PC-3 (cell line): ENCODE data around the gene CRABP1. TPM values are rescaled to one million over a fixed set of nuclear protein-coding genes. Genes with fewer than 3 reads are reported as not detected.

Experiments
- ATAC-seq: fragments of 200-7000 bp; cut with Tn5 transposase; 2 replicates; pipeline ENCODE4 v1.9.1; 2020; ENCODE audit warnings: mild to moderate bottlenecking, moderate library complexity
- BruUV-seq: library from RNA; stranded (reverse); fragments of 400-500 nt; replicated peaks from 2 replicates; lab custom pipeline; 2021; lab: Mats Ljungman, UMichigan
- CTCF ChIA-PET: fragments of 300-600 bp; sonication (Branson Sonifier 250); formaldehyde crosslinking; loops from one replicate; lab custom pipeline; 2022; ENCODE audit warnings: antibody characterized with exemption; lab: Charles Lee
- POLR2A ChIA-PET: fragments of 300-600 bp; sonication (Branson Sonifier 250); formaldehyde crosslinking; loops from one replicate; lab custom pipeline; 2022; ENCODE audit warnings: antibody characterized with exemption; ENCODE audit not compliant: unreplicated experiment; lab: Charles Lee
- DNase-seq: peaks from one replicate; pipeline ENCODE4 v3.0.0-alpha.2; 2015
- H2AFZ ChIP-seq: fragments of 300-600 bp; sonication (generic); 2 replicates; pipeline ENCODE4 v1.6.0; 2016; ENCODE audit warnings: antibody characterized with exemption, low read length
- H3F3A ChIP-seq: fragments of 300-600 bp; sonication (generic); one replicate; pipeline ENCODE4 v1.6.0; 2017; ENCODE audit warnings: antibody characterized with exemption, low read length, control low read depth, mild to moderate bottlenecking; ENCODE audit not compliant: unreplicated experiment
- H3K27ac ChIP-seq: fragments of 300-600 bp; sonication (generic); 2 replicates; pipeline ENCODE4 v1.5.1; 2016; ENCODE audit warnings: mild to moderate bottlenecking, low read length
- H3K27me3 ChIP-seq: fragments of 300-600 bp; sonication (generic); 2 replicates; pipeline ENCODE4 v1.6.1; 2016; ENCODE audit warnings: low read length, mixed read lengths
- H3K36me3 ChIP-seq: fragments of 300-600 bp; sonication (generic); 2 replicates; pipeline ENCODE4 v1.6.1; 2016; ENCODE audit warnings: low read depth, mixed run types, low read length, mixed read lengths
- H3K4me1 ChIP-seq: fragments of 300-600 bp; sonication (generic); 2 replicates; pipeline ENCODE4 v1.5.1; 2016; ENCODE audit warnings: low read length; ENCODE audit not compliant: insufficient read depth
- H3K4me2 ChIP-seq: fragments of 300-600 bp; sonication (generic); 2 replicates; pipeline ENCODE4 v1.6.0; 2016; ENCODE audit warnings: low read length
- H3K4me3 ChIP-seq: fragments of 300-600 bp; sonication (generic); 2 replicates; pipeline ENCODE4 v1.5.1; 2016; ENCODE audit warnings: mild to moderate bottlenecking, low read length, mixed read lengths
- H3K79me2 ChIP-seq: fragments of 300-600 bp; sonication (generic); 2 replicates; pipeline ENCODE4 v1.6.1; 2017; ENCODE audit warnings: low read length, mixed read lengths
- H3K9ac ChIP-seq: fragments of 300-600 bp; sonication (generic); 2 replicates; pipeline ENCODE4 v1.6.0; 2016; ENCODE audit warnings: mild to moderate bottlenecking, low read length
- H3K9me2 ChIP-seq: fragments of 300-600 bp; sonication (generic); replicated peaks from 2 replicates; pipeline ENCODE4 v1.6.1; 2016; ENCODE audit warnings: mixed run types, low read length, mixed read lengths
- H3K9me3 ChIP-seq: fragments of 300-600 bp; sonication (generic); 2 replicates; pipeline ENCODE4 v1.6.1; 2016; ENCODE audit warnings: low read length, mixed read lengths
- H4K20me1 ChIP-seq: fragments of 300-600 bp; sonication (generic); 2 replicates; pipeline ENCODE4 v1.6.1; 2016; ENCODE audit warnings: low read length, mixed read lengths
- EZH2 ChIP-seq: fragments of 300-600 bp; sonication (generic); IDR thresholded peaks from one replicate; pipeline ENCODE4 v1.6.1; 2017; ENCODE audit warnings: antibody characterized with exemption, mild to moderate bottlenecking, low read length; ENCODE audit not compliant: unreplicated experiment
- EZH2phosphoT487 ChIP-seq: fragments of 300-600 bp; sonication (generic); IDR thresholded peaks from 2 replicates; pipeline ENCODE4 v1.6.1; 2018; ENCODE audit warnings: mild to moderate bottlenecking, antibody characterized with exemption, low read length, borderline replicate concordance
- intact Hi-C: fragments of 100-400 bp; cut with micrococcal nuclease; formaldehyde crosslinking; loops from 2 replicates; pipeline ENCODE4 v1.9.0; 2023
- total RNA-seq: library from RNA; depleted of rRNA; stranded (reverse); fragments of >200 nt; gene quantifications from 2 replicates; pipeline ENCODE4 v1.2.3, GENCODE V29; 2014
- TF ChIP-seq, protein P1 (sequence below): fragments of 300-600 bp; sonication (generic); conservative IDR thresholded peaks from 2 replicates; pipeline ENCODE4 v1.5.1; 2017; ENCODE audit warnings: antibody characterized with exemption, low read depth, mild to moderate bottlenecking, low read length

CRABP1 gene
- total RNA-seq, 1 experiment from 2014 or later: not detected

GRCh38 chr15:78335985-78336384 lies 4.2 kb upstream of the CRABP1 start:
- no TSS peak for BruUV-seq
- H2AFZ ChIP-seq: no peak overlapping the region
- no peaks in the 10 kb centered on the region for H3K9me2 ChIP-seq
- no peaks in the 10 kb centered on the region for H4K20me1 ChIP-seq
- no peaks in the 10 kb centered on the region for H3K36me3 ChIP-seq
- ChIA-PET CTCF (no interaction called here), POLR2A (no interaction called here)
- H3K4me1 ChIP-seq: peaks cover 4% of the 10 kb centered on the region; the same call in 1 of the 2 replicates
- ATAC-seq: no peak
- H3K4me2 ChIP-seq: no peak overlapping the region
- H3K9me3 ChIP-seq: no peaks in the 10 kb centered on the region
- TF ChIP-seq, protein P1, sequence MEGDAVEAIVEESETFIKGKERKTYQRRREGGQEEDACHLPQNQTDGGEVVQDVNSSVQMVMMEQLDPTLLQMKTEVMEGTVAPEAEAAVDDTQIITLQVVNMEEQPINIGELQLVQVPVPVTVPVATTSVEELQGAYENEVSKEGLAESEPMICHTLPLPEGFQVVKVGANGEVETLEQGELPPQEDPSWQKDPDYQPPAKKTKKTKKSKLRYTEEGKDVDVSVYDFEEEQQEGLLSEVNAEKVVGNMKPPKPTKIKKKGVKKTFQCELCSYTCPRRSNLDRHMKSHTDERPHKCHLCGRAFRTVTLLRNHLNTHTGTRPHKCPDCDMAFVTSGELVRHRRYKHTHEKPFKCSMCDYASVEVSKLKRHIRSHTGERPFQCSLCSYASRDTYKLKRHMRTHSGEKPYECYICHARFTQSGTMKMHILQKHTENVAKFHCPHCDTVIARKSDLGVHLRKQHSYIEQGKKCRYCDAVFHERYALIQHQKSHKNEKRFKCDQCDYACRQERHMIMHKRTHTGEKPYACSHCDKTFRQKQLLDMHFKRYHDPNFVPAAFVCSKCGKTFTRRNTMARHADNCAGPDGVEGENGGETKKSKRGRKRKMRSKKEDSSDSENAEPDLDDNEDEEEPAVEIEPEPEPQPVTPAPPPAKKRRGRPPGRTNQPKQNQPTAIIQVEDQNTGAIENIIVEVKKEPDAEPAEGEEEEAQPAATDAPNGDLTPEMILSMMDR: no peak
- no peak for TF ChIP-seq EZH2phosphoT487
- TF ChIP-seq EZH2: no peak
- DNase-seq: no peak
- no peaks in the 10 kb centered on the region for H3K79me2 ChIP-seq
- no peak overlapping the region for H3K4me3 ChIP-seq
- no peak overlapping the region for H3K27ac ChIP-seq
- peaks cover 30% of the 10 kb centered on the region for H3K27me3 ChIP-seq
- no peaks in the 10 kb centered on the region for H3F3A ChIP-seq
- intact Hi-C loops: no loop called here
- no peak overlapping the region for H3K9ac ChIP-seq

- POLR2A ChIA-PET: no interaction called here
- Histone ChIP-seq H3K9me2 (no peaks in the 10 kb centered on the region), H3K27ac (no peak overlapping the region), H3F3A (no peaks in the 10 kb centered on the region), H2AFZ (no peak overlapping the region), H3K36me3 (no peaks in the 10 kb centered on the region), H3K27me3 (peaks cover 52% of the 10 kb centered on the region), H3K79me2 (no peaks in the 10 kb centered on the region), H3K4me2 (no peak overlapping the region), H3K9ac (no peak overlapping the region), H3K4me3 (no peak overlapping the region), H4K20me1 (no peaks in the 10 kb centered on the region), H3K9me3 (no peaks in the 10 kb centered on the region), H3K4me1 (peaks cover 4% of the 10 kb centered on the region; the same call in 1 of the 2 replicates)
- TF ChIP-seq EZH2 (no peak), EZH2phosphoT487 (no peak)
- TF ChIP-seq, protein P1: no peak
- no TSS peak for BruUV-seq
- ATAC-seq (no peak), DNase-seq (no peak)
- intact Hi-C loops: no loop called here
- CTCF ChIA-PET: no interaction called here
Measured at GRCh38 chr15:78338781-78339180, 1.4 kb upstream of the CRABP1 start.

DNA sequence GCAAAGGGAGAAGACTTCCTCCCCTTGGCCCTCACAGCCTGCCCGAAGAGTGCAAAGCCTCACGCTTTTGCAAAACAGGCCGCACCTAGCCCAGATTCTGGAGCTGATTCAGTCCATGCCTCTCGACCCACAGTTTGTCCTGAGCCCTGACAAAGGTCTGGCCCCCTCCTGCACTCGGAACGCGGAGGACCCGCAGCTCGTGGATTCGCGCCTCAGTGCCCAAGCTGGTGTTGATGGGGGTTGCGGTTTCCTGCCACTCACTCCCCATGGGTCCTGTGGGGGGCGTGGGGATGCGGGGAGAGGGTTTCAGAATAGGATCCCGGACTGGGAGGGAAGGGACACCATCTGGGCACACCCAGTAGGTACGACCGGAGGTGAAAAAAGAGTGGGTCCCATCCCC lies 594 bp upstream of the CRABP1 start:
- no peak for ATAC-seq
- Histone ChIP-seq H3K4me3 (no peak overlapping the region), H3K36me3 (no peaks in the 10 kb centered on the region), H3K4me1 (peaks cover 4% of the 10 kb centered on the region; the same call in 1 of the 2 replicates), H4K20me1 (no peaks in the 10 kb centered on the region), H3K27ac (no peak overlapping the region), H2AFZ (no peak overlapping the region), H3K4me2 (no peak overlapping the region), H3K9me2 (no peaks in the 10 kb centered on the region), H3K9me3 (no peaks in the 10 kb centered on the region), H3K79me2 (no peaks in the 10 kb centered on the region), H3K27me3 (peaks cover 54% of the 10 kb centered on the region), H3K9ac (no peak overlapping the region), H3F3A (no peaks in the 10 kb centered on the region)
- intact Hi-C loops: no loop called here
- CTCF ChIA-PET: no interaction called here
- no peak for DNase-seq
- TF ChIP-seq EZH2phosphoT487: no peak
- TF ChIP-seq, protein P1: no peak
- no peak for TF ChIP-seq EZH2
- no TSS peak for BruUV-seq
- POLR2A ChIA-PET: no interaction called here
